ENCODE measurements around the gene PIP5K1B.

- no peak for TF ChIP-seq POLR2AphosphoS5 (IDR thresholded peaks at IDR 0.05; ENCODE audit: low read depth, low read length)
- no peak for TF ChIP-seq SIN3A (IDR thresholded peaks at IDR 0.05; ENCODE audit: borderline replicate concordance, insufficient read depth, low read length)
- TF ChIP-seq TAF1 (IDR thresholded peaks at IDR 0.05; ENCODE audit: borderline replicate concordance, insufficient read depth, low read length), result no peak
Observed at GRCh38 chr9:69019808-69020207, 314.8 kb downstream of the PIP5K1B start.

Data from PFSK-1 (cell line).